PFSK-1 (cell line): ENCODE data around the gene NAB1.

ENCODE experiments used
- FOXP2 ChIP-seq: optimal IDR thresholded peaks from 2 replicates; pipeline ENCODE3; 2011; ENCODE audit warnings: borderline replicate concordance, control low read depth, inconsistent platforms; ENCODE audit not compliant: insufficient read depth; ENCODE audit errors: extremely low read length, extremely low read depth
- POLR2AphosphoS5 ChIP-seq: IDR thresholded peaks from 2 replicates; pipeline ENCODE4 v1.6.1; 2012; ENCODE audit warnings: low read depth, mild to moderate bottlenecking, control low read depth, low read length, moderate library complexity
- SIN3A ChIP-seq: IDR thresholded peaks from 2 replicates; pipeline ENCODE4 v1.6.1; 2012; ENCODE audit warnings: mild to moderate bottlenecking, low read length, moderate library complexity, borderline replicate concordance; ENCODE audit not compliant: insufficient read depth
- TAF1 ChIP-seq: IDR thresholded peaks from 2 replicates; pipeline ENCODE4 v1.6.1; 2012; ENCODE audit warnings: low read length, control low read depth, borderline replicate concordance; ENCODE audit not compliant: insufficient read depth
- TF ChIP-seq, protein P1 (sequence below), 2 experiments: IDR thresholded peaks; 2 replicates each; pipeline versions ENCODE4 v1.6.1 to v1.8.0; 2011 to 2012; ENCODE audit warnings: low read depth in 2 of 2, low read length in 2 of 2, control low read depth in 1 of 2, inconsistent platforms in 1 of 2, mild to moderate bottlenecking in 1 of 2, moderate library complexity in 1 of 2; ENCODE audit not compliant: insufficient read depth in 1 of 2

DNA sequence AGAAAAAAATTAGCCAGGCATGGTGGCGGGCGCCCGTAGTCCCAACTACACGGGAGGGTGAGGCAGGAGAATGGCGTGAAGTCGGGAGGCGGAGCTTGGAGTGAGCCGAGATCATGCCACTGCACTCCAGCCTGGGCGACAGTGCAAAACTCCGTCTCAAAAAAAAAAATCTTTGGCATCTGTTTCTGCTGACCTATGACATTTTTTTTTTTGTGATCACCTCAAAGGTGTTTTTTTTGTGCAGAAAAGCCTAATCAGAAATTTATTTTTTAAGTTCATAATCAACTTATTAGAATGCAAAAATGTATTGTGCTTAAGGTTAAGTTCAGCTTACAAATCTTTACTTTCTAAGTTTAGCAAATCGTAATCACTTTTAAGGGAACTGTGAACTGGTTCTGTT is 45.6 kb downstream of the NAB1 start:
- TF ChIP-seq, protein P1, sequence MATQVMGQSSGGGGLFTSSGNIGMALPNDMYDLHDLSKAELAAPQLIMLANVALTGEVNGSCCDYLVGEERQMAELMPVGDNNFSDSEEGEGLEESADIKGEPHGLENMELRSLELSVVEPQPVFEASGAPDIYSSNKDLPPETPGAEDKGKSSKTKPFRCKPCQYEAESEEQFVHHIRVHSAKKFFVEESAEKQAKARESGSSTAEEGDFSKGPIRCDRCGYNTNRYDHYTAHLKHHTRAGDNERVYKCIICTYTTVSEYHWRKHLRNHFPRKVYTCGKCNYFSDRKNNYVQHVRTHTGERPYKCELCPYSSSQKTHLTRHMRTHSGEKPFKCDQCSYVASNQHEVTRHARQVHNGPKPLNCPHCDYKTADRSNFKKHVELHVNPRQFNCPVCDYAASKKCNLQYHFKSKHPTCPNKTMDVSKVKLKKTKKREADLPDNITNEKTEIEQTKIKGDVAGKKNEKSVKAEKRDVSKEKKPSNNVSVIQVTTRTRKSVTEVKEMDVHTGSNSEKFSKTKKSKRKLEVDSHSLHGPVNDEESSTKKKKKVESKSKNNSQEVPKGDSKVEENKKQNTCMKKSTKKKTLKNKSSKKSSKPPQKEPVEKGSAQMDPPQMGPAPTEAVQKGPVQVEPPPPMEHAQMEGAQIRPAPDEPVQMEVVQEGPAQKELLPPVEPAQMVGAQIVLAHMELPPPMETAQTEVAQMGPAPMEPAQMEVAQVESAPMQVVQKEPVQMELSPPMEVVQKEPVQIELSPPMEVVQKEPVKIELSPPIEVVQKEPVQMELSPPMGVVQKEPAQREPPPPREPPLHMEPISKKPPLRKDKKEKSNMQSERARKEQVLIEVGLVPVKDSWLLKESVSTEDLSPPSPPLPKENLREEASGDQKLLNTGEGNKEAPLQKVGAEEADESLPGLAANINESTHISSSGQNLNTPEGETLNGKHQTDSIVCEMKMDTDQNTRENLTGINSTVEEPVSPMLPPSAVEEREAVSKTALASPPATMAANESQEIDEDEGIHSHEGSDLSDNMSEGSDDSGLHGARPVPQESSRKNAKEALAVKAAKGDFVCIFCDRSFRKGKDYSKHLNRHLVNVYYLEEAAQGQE (IDR thresholded peaks at IDR 0.05; ENCODE audit: insufficient read depth in 1 of 2, low read depth in 2 of 2, low read length in 2 of 2), result no peak
- TF ChIP-seq POLR2AphosphoS5, result no peak
- TF ChIP-seq SIN3A, result no peak
- no peak for TF ChIP-seq TAF1
- no peak for TF ChIP-seq FOXP2
